Left cardiac atrium (tissue), 4 donors: ENCODE results near the gene TUBB4B. TPM values are rescaled to one million over a fixed set of nuclear protein-coding genes. Genes with fewer than 3 reads are reported as not detected.

ENCODE experiments used
- ATAC-seq, 2 donors: fragments of 200-7000 bp; cut with Tn5 transposase; one replicate each; pipeline ENCODE4 v1.9.1; 2020; ENCODE audit warnings: mild to moderate bottlenecking in 2 of 2, moderate library complexity in 2 of 2
- DNase-seq: peaks from one replicate; pipeline ENCODE4 v3.0.0-alpha.2; 2020
- intact Hi-C, 2 donors: fragments of 100-400 bp; cut with DNase I; formaldehyde crosslinking; loops; one replicate each; pipeline versions ENCODE4 v1.14.1 to v1.15.1; 2022 to 2023
- total RNA-seq, 2 donors: library from RNA; stranded (reverse); fragmentation: NEBNext Ultra II Directional; extraction: Animal tissue kit (Norgen Biotek cat#: 25700); gene quantifications; one replicate each; pipeline ENCODE4 v1.2.1, GENCODE V29; 2021
- donor health status: DM: no; HTN: yes; CAD: no.
- donor health status: DM: no; HTN: yes; CAD: no; lungs with severe emphysema.
- donor health status: DM: yes; HTN: yes; CAD: no.
- donor health status: Dilated cardiomyopathy.

The TUBB4B gene
- total RNA-seq, 2 donors from 2014 or later: 324 to 437 TPM

DNA sequence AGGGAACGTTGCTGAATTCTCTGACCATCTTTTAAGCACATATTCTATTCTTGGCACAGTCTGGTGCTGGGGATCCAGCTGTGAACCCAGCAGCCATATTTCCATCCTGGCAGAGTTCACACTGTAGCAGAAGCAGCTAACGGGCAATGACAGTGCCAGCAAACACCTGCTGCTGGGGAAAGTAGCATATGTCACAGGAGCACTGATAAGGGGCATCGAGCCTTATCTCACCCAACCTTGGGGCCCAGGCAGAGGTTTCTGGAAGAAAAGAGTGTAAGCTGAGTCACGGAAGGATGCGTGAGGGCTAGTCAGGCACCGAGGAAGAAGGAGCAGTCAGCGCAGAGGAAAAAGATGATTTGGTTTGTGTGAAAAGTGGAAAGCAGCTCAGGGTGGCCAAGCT, 34.5 kb upstream of the TUBB4B start:
- intact Hi-C loops: no loop called here
- DNase-seq: no peak

GRCh38 chr9:137211532-137211931, 29.6 kb upstream of the TUBB4B start:
- ATAC-seq: no peak
- intact Hi-C loops: no loop called here
- no peak for DNase-seq

More for the DNA sequence above, 34.5 kb upstream of the TUBB4B start:
- ATAC-seq: no peak

GRCh38 chr9:137212520-137212919, 28.6 kb upstream of the TUBB4B start:
- ATAC-seq (no peak), DNase-seq (no peak)
- intact Hi-C loops: no loop called here

- intact Hi-C loops: no loop called here
- no peak for ATAC-seq
- DNase-seq: no peak
Measured at GRCh38 chr9:137213160-137214060, 27.7 kb upstream of the TUBB4B start.

- intact Hi-C loops: no loop called here
- ATAC-seq (no peak), DNase-seq (no peak)
Measured at GRCh38 chr9:137214620-137215019, 26.5 kb upstream of the TUBB4B start.

DNA sequence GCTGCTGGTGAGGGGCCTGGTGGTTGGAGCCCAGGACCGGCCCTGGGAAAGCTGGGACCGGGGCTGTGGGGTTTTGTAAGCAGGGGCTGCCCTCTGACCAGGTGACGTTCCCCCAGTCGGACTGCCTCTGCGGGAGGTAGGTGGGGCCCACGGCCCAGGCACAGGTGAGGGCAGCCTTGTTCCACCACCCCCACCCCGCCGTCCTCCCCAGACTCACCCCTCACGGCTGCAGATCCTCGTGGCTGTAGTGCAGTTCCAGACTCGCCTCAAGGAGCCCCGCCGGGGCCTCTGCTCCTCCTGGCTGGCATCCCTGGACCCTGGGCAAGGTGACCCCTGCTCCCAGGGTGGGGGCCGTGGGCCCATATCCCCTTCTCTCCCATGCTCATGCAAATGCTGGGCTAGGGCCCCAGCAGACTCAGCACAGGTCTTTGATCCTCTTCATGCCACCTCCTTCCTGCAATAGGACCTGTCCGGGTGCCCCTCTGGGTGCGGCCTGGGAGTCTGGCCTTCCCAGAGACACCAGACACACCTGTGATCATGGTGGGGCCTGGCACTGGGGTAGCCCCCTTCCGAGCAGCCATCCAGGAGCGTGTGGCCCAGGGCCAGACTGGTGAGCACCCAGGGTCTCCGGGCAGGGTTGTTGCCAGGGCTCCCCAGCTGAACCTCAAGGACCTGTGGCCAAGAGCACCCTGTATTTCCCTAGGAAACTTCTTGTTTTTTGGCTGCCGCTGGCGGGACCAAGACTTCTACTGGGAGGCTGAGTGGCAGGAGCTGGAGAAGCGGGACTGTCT, 25.7 kb upstream of the TUBB4B start:
- intact Hi-C loops: no loop called here
- DNase-seq (no peak), ATAC-seq (no peak)

- intact Hi-C loops: no loop called here
- no peak for ATAC-seq
- DNase-seq: no peak
Measured at GRCh38 chr9:137216188-137216965, 24.7 kb upstream of the TUBB4B start.

GRCh38 chr9:137217276-137218211, 23.5 kb upstream of the TUBB4B start:
- intact Hi-C loops: no loop called here
- ATAC-seq: peak; percentile 33 to 70
- peak; percentile 69 for DNase-seq

DNA sequence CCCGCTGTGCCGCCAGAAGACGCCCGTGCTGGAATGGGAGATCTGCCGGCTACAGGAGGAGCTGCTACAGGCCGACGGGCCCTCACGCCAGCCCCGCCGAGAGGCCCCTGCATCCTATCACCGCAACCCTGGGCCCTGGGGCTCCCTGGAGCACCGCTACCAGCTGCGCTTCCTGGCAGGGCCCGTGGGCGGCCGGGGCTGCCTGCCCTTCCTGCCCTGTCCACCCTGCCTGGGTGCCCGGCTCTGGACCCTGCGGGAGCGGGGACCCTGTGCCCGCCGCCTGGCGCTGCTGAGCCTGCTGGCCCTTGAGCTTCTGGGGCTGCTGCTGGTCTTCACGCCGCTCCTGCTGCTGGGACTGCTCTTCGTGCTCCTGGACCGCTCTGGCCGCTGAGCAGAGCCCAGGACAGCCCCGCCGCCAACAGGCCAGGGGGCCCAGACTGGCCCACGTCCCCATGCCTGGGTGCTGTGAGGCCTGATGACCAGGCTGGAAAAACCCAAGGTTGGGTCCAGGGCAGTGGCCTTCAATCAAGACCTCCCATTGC, 22.8 kb upstream of the TUBB4B start:
- intact Hi-C loops: no loop called here
- no peak for DNase-seq
- no peak for ATAC-seq

DNA sequence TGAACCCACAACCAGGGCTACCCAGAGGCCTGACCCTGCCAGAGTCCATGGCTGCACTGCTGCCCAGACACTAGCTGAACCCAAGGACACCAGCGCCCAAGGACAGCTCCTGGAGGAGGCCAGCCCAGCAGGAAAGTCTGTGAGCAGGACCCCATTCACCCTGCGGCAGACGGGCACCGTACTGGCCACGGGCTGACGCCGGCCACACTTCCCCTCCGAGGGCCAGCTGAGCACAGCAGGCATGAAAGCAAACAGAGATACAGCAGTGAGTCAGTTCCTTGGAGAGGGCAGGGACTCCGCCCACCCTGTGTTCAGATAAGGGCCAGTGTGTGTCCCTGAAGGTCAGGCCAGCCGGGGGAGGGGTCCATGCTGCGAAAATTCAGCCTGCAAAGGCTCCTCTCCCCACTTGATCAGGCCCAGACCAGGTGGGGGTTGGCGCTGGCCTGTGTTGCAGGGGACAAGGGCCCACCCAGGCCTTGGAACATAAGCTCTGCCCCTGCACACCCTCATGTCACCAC, 22.3 kb upstream of the TUBB4B start:
- intact Hi-C loops: no loop called here
- ATAC-seq (peak in 1 of 2 donors; percentile 5), DNase-seq (no peak)

GRCh38 chr9:137219757-137220316, 21.2 kb upstream of the TUBB4B start:
- DNase-seq: no peak
- intact Hi-C loops: no loop called here
- no peak for ATAC-seq

DNA sequence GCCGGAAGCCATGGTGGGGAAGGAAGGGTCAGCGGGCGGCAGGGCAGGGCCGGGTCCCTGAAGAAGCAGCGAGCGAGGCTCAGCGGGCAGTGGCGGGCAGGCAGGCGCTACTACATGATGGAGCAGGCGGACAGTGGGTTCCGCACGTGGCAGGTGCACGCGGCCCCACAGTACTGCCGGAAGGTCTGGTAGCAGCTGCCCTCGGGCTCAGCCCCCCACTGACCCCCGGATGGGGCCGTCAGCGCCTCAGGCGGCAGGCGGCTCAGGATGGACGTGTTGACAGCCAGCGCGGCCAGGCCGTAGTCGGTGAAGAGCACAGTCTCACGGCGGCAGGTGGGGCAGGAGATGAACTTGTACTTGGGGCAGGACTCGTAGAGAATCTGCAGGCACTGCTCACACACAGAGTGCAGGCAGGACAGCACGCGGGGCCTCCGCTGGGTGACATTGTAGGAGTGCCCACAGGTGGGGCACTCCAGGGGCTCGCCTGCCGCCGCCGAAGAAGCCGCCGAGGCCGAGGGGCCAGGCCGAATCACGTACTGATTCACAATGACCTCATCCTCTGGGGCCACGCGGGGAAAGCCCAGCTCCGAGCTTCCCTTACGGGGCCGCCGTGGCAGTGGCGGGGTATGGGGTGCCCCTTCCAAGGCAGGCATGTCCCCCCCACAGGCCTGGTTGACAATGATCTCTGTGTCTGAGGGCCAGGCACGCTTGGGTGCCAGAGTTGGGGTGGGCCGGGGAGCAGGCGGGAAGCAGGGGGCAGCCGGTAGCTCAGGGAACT, 20.6 kb upstream of the TUBB4B start:
- DNase-seq: no peak
- intact Hi-C loops: no loop called here
- no peak for ATAC-seq

- DNase-seq (no peak), ATAC-seq (no peak)
- intact Hi-C loops: no loop called here
Measured at GRCh38 chr9:137221095-137221505, 20.0 kb upstream of the TUBB4B start.

DNA sequence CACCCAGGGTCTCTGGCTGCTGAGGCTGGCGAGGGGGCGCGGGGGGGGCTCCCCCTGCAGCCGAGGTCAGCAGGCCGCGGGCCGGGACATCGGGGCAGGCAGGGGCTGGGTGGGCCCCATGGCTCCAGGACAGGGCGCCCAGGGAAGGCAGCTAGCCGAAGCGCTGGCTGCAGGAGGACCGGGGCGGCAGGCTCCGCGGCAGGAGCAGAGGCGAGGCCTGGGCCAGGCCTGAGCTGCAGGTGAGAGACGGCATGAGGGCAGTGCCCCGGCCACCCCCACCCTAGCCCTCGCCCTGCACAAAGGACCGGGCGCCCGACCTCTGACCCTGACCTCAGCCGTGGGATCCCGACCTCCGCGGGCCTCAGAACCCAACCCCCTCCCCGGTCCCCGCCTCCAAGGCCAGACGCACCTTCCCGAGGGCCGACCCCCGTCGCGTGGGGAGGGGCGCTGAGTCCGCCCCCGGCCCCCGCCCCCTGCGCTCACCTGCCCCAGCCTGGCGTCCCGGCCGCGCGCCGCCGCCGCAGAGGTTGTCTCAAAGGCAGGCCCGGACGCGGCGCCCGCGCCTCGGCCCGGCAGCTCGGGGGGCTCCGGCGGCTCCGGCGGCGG, 19.5 kb upstream of the TUBB4B start:
- DNase-seq: no peak
- no peak for ATAC-seq
- intact Hi-C loops: no loop called here

- intact Hi-C loops: no loop called here
- no peak for DNase-seq
- ATAC-seq: peak; percentile 4 to 12
Measured at GRCh38 chr9:137222190-137223077, 18.7 kb upstream of the TUBB4B start, which contains the start of gene RNF208. RNF208 (minus strand) TSS chr9:137222240; CDS start chr9:137221212, 1,028 bp downstream.
